GM12878 (cell line): ENCODE measurements around the gene UBASH3A. TPM values are rescaled to one million over a fixed set of nuclear protein-coding genes. Genes with fewer than 3 reads are reported as not detected.

Experiments
- ATAC-seq: fragments of 200-7000 bp; cut with Tn5 transposase; 3 replicates; pipeline ENCODE4 v1.9.1; 2020; ENCODE audit warnings: mild to moderate bottlenecking, moderate library complexity
- BruUV-seq: library from RNA; stranded (reverse); fragments of 400-500 nt; replicated peaks from 2 replicates; lab custom pipeline; 2021; lab: Mats Ljungman, UMichigan
- CTCF ChIA-PET: fragments of 300-600 bp; sonication (Branson Sonifier 250); formaldehyde crosslinking; extraction: SDS; loops from one replicate; lab custom pipeline; 2021; ENCODE audit warnings: inconsistent platforms; lab: Yijun Ruan, JAX
- POLR2A ChIA-PET: fragments of 350-600 bp; formaldehyde crosslinking; extraction: SDS; loops from one replicate; lab custom pipeline; 2021; ENCODE audit warnings: inconsistent platforms; lab: Charles Lee
- RAD21 ChIA-PET: fragments of 300-600 bp; sonication (Branson Sonifier 250); formaldehyde crosslinking; loops from one replicate; lab custom pipeline; 2023; ENCODE audit warnings: antibody characterized with exemption; ENCODE audit not compliant: unreplicated experiment; lab: Charles Lee
- SMC1A ChIA-PET: fragments of 300-600 bp; sonication (Branson Sonifier 250); formaldehyde crosslinking; loops from one replicate; lab custom pipeline; 2023; ENCODE audit not compliant: unreplicated experiment, uncharacterized antibody; lab: Charles Lee
- DNase-seq: peaks from one replicate; pipeline ENCODE4 v3.0.0-alpha.2; 2011; ENCODE audit warnings: low read depth, low spot score
- FAIRE-seq: peaks from 3 replicates; lab custom pipeline; 2011; peaks lifted over from hg19 to GRCh38; lab: Jason Lieb, UNC
- H2AFZ ChIP-seq: 2 replicates; pipeline ENCODE4 v1.6.0; 2011; ENCODE audit warnings: low read depth, low read length, control low read depth; ENCODE audit not compliant: control insufficient read depth
- H3K27ac ChIP-seq: 2 replicates; pipeline ENCODE4 v1.5.1; 2011; ENCODE audit warnings: control low read depth; ENCODE audit not compliant: control insufficient read depth, insufficient read depth
- H3K27me3 ChIP-seq, 2 experiments: replicated peaks in 1 of 2; 2 replicates each; pipeline versions ENCODE4 v1.6.0 to v1.6.1; 2011; ENCODE audit warnings: low read length in 1 of 2; ENCODE audit not compliant: control insufficient read depth in 2 of 2, insufficient read depth in 2 of 2
- H3K36me3 ChIP-seq, 2 experiments: 2 replicates each; pipeline ENCODE4 v1.5.1; 2011; ENCODE audit warnings: low read length in 1 of 2; ENCODE audit not compliant: control insufficient read depth in 2 of 2, insufficient read depth in 2 of 2
- H3K4me1 ChIP-seq: 2 replicates; pipeline ENCODE4 v1.6.1; 2011; ENCODE audit warnings: mild to moderate bottlenecking, low read length, moderate library complexity, mixed read lengths; ENCODE audit not compliant: control insufficient read depth, insufficient read depth
- H3K4me2 ChIP-seq: 2 replicates; pipeline ENCODE4 v1.6.0; 2011; ENCODE audit warnings: control low read depth; ENCODE audit not compliant: control insufficient read depth, insufficient read depth
- H3K4me3 ChIP-seq: fragments of 200-600 bp; sonication (generic); 2 replicates; pipeline ENCODE4 v1.5.1; 2016
- H3K79me2 ChIP-seq: 2 replicates; pipeline ENCODE4 v1.6.0; 2011; ENCODE audit warnings: low read length; ENCODE audit not compliant: control insufficient read depth, insufficient read depth
- H3K9ac ChIP-seq: 2 replicates; pipeline ENCODE4 v1.8.0; 2011; ENCODE audit warnings: low read length, control low read depth, mixed read lengths; ENCODE audit not compliant: control insufficient read depth, insufficient read depth
- H3K9me3 ChIP-seq: replicated peaks from 3 replicates; pipeline ENCODE4 v1.5.1; 2011; ENCODE audit warnings: mild to moderate bottlenecking, low read length; ENCODE audit not compliant: control insufficient read depth, insufficient read depth
- H4K20me1 ChIP-seq: 2 replicates; pipeline ENCODE4 v1.6.0; 2011; ENCODE audit not compliant: control insufficient read depth, insufficient read depth
- CHD1 ChIP-seq: IDR thresholded peaks from 2 replicates; pipeline ENCODE4 v1.6.1; 2012; ENCODE audit warnings: low read depth, low read length, improper control_type of control experiment
- RAD21 ChIP-seq: IDR thresholded peaks from 2 replicates; pipeline ENCODE4 v1.6.1; 2011; ENCODE audit warnings: mild to moderate bottlenecking, low read depth, low read length, moderate library complexity; ENCODE audit not compliant: insufficient read depth
- RUNX3 ChIP-seq: IDR thresholded peaks from 2 replicates; pipeline ENCODE4 v1.6.1; 2012; ENCODE audit warnings: low read length, inconsistent platforms
- SMC3 ChIP-seq: IDR thresholded peaks from 2 replicates; pipeline ENCODE4 v1.6.1; 2011; ENCODE audit warnings: low read length, improper control_type of control experiment, borderline replicate concordance
- WGBS: methylation state at CpG from one replicate; pipeline ENCODE4 v1.1.6; 2016; ENCODE audit warnings: low lambda C conversion rate; ENCODE audit not compliant: insufficient replicate concordance, insufficient coverage; ENCODE audit errors: missing lambda C conversion rate; 5-methylcytosine and 5-hydroxymethylcytosine counted together
- in situ Hi-C: fragments of 300-500 bp; cut with MboI; formaldehyde crosslinking; loops from 9 replicates; pipeline ENCODE4 v1.14.3; 2018; ENCODE audit warnings: mixed read lengths
- intact Hi-C: fragments of 100-400 bp; cut with micrococcal nuclease; formaldehyde crosslinking; loops from one replicate; pipeline ENCODE4 v1.14.2; 2022; ENCODE audit not compliant: unreplicated experiment
- polyA plus RNA-seq, 11 experiments: library from polyadenylated mRNA; depleted of rRNA in 4 of 11; unstranded in 6 of 11; stranded (reverse) in 5 of 11; fragments of >200 nt; fragmentation: Nextera tagmentation in 4 of 11; fragmentation: Illumina TruSeq in 1 of 11; extraction: Ambion mirVana in 4 of 11; extraction: Trizol in 1 of 11; gene quantifications; 1 replicate in 1 of 11; 2 replicates in 10 of 11; pipeline versions ENCODE4 v1.2.1 to v1.2.3, GENCODE V29; 2011 to 2016; ENCODE audit warnings: inconsistent platforms in 2 of 11, missing spikeins in 2 of 11, low read depth in 1 of 11
- total RNA-seq, 4 experiments: library from RNA; depleted of rRNA in 3 of 4; stranded (reverse); fragments of >200 nt in 3 of 4; fragmentation: Illumina TruSeq in 1 of 4; extraction: Trizol in 1 of 4; gene quantifications; 2 replicates each; pipeline versions ENCODE4 v1.2.1 to v1.2.3, GENCODE V29; 2013 to 2021
- TF ChIP-seq, protein P1 (sequence below): IDR thresholded peaks from 2 replicates; pipeline ENCODE4 v1.6.1; 2012; ENCODE audit warnings: low read length, inconsistent platforms
- TF ChIP-seq, protein P2 (sequence below), 3 experiments: IDR thresholded peaks in 2 of 3; conservative IDR thresholded peaks in 1 of 3; 2 replicates each; pipeline ENCODE4 v1.5.1; 2011; ENCODE audit warnings: low read depth in 3 of 3, low read length in 3 of 3, mild to moderate bottlenecking in 3 of 3, control low read depth in 2 of 3, moderate library complexity in 2 of 3, inconsistent platforms in 1 of 3, mixed read lengths in 1 of 3; ENCODE audit not compliant: control insufficient read depth in 2 of 3, insufficient read depth in 1 of 3; ENCODE audit errors: extremely low read depth in 1 of 3

Gene UBASH3A
- total and polyA plus RNA-seq, 10 of the 15 experiments (the other 5 are each of a cell fraction or from before 2014, with no cell fraction given): 0.04 to 0.39 (median 0.23) TPM; not detected in 1

DNA sequence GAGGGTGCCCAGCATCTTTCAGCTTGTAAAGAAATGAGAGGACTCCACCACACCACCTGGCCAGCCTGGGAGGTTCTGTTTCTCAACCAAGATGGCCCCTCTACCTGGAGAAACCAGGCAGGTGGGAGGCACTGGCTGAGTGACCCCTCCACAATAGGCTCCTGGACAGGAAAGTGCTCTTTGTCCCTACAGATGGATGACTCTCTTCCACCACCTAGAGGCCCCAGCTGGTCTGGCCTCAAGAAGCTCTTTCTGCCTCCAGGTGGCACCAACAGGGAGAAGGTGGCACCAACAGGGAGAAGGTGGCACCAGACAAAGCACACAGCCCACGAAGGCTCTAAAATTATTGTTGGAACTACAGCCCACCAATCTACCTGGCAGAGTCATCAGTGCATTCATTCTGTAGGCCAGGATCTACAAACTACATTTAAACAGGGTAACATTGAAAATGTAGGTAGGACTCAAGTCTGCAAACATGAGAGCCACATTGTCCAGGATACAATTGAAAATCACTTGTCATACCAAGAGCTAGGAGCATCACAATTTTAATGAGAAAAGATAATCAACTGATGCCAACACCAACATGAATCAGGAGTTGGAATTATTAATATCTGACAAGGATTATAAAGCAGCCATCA is 22.2 kb upstream of the UBASH3A start:
- in situ Hi-C loops: no loop called here
- SMC1A ChIA-PET: interaction anchor here (0.8 to 4.7 kb wide), 8 partner anchors 9 to 60 kb away, joined by 3 to 19 read pairs (median 4); no protein-coding TSS in a partner anchor
- Histone ChIP-seq H3K27ac (no peak overlapping the region), H3K27me3 (no peaks in the 10 kb centered on the region), H3K9ac (no peak overlapping the region), H3K79me2 (no peaks in the 10 kb centered on the region), H2AFZ (no peak overlapping the region), H3K9me3 (peaks cover 6% of the 10 kb centered on the region; the same call in 2 of the 3 replicates), H4K20me1 (no peaks in the 10 kb centered on the region), H3K36me3 (no peaks in the 10 kb centered on the region), H3K4me3 (no peak overlapping the region), H3K4me1 (0 out of 2 replicates have a peak, but pooled peaks cover 3% of the 10 kb centered on the region), H3K4me2 (no peak overlapping the region)
- DNase-seq (no peak), FAIRE-seq (no peak), ATAC-seq (peak; percentile 62)
- WGBS: 7% methylated on average over 1 of the region's 1 CpG
- TF ChIP-seq, protein P1, sequence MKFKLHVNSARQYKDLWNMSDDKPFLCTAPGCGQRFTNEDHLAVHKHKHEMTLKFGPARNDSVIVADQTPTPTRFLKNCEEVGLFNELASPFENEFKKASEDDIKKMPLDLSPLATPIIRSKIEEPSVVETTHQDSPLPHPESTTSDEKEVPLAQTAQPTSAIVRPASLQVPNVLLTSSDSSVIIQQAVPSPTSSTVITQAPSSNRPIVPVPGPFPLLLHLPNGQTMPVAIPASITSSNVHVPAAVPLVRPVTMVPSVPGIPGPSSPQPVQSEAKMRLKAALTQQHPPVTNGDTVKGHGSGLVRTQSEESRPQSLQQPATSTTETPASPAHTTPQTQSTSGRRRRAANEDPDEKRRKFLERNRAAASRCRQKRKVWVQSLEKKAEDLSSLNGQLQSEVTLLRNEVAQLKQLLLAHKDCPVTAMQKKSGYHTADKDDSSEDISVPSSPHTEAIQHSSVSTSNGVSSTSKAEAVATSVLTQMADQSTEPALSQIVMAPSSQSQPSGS: no peak
- TF ChIP-seq, protein P2, sequence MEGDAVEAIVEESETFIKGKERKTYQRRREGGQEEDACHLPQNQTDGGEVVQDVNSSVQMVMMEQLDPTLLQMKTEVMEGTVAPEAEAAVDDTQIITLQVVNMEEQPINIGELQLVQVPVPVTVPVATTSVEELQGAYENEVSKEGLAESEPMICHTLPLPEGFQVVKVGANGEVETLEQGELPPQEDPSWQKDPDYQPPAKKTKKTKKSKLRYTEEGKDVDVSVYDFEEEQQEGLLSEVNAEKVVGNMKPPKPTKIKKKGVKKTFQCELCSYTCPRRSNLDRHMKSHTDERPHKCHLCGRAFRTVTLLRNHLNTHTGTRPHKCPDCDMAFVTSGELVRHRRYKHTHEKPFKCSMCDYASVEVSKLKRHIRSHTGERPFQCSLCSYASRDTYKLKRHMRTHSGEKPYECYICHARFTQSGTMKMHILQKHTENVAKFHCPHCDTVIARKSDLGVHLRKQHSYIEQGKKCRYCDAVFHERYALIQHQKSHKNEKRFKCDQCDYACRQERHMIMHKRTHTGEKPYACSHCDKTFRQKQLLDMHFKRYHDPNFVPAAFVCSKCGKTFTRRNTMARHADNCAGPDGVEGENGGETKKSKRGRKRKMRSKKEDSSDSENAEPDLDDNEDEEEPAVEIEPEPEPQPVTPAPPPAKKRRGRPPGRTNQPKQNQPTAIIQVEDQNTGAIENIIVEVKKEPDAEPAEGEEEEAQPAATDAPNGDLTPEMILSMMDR (IDR thresholded peaks at IDR 0.05 in 2 of 3, conservative IDR thresholded peaks at IDR 0.05 in 1 of 3; ENCODE audit: control insufficient read depth in 2 of 3, extremely low read depth in 1 of 3, insufficient read depth in 1 of 3, low read depth in 3 of 3, low read length in 3 of 3): peak; percentile 38 to 59 (median 49); a peak in 5 of 6 replicates
- no peak for TF ChIP-seq RUNX3
- no peak for TF ChIP-seq CHD1
- peak; percentile 21; the same call in 1 of the 2 replicates for TF ChIP-seq SMC3
- TF ChIP-seq RAD21: peak; percentile 58
- BruUV-seq: no TSS peak
- CTCF ChIA-PET: interaction anchor here (0.7 to 2.3 kb wide), 13 partner anchors 11 to 234 kb away, joined by 3 to 7 read pairs (median 4); no protein-coding TSS in a partner anchor
- intact Hi-C loops: loop anchor here (2.0 kb wide), 1 partner anchor 19 kb away; no protein-coding TSS in a partner anchor
- POLR2A ChIA-PET: no interaction called here
- RAD21 ChIA-PET: interaction anchor here (0.8 to 1.2 kb wide), 7 partner anchors 11 to 217 kb away, joined by 3 to 4 read pairs (median 3); partner anchors contain the start of gene TFF1
